ENCODE results near the gene TLE2. TPM values are rescaled to one million over a fixed set of nuclear protein-coding genes. Genes with fewer than 3 reads are reported as not detected.
"Not testable (repeated sequence)": the region's sequence is repeated elsewhere in the genome, so short reads cannot be mapped to it uniquely, and the experiment has no call there.

The TLE2 gene
- total RNA-seq, 1 donor from 2014 or later, result not detected

DNA sequence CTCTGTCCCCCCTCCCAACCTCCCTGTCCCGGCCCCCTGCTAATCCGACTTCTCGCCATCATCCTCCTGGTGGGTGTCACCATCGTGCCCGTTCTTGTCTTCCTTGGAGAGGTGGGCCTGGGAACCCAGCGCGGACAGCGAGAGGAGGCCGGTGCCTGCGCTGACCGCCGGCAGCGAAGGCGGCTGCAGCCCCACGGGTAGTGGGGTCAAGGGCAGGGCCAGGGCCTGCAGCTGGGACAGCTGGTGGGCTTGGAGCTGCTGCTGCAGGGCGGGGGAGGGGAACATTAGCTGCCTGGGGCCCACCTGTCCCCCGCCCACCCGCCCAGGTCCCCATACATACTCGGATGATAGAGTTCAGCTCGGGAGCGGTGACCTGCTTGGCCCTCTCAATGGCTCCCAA, 24.7 kb upstream of the TLE2 start:
- peaks cover 13% of the 10 kb centered on the region for H3K36me3 Mint-ChIP-seq
- DNase-seq (ENCODE audit: low spot score), result no peak

DNA sequence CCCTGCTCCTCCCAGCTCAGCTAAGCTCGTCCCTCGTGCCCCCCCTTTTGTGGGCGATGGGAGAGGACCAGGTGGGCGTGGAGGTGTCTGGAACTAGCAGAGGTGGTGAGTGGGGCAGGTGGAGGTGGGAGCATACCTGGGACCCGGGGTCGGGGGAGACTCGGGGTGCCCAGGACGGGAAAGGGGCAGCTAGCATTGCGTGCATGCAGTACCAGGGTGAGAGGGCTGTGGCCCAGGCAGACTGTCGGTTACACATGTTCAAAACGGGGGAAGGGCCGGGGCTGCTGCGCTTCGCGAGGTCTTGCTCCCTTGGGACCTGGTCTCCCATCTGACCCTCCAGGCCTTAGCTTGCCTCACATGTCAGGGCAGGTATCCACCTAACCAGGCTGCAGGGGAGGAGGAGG, 24.1 kb upstream of the TLE2 start:
- no peak overlapping the region for H3K4me2 ChIP-seq
- Mint-ChIP-seq H3K36me3 (peaks cover 13% of the 10 kb centered on the region), H3K4me3 (no peak overlapping the region), H3K9me3 (peaks cover 2% of the 10 kb centered on the region), H3K27ac (no peak overlapping the region), H3K4me1 (peaks cover 29% of the 10 kb centered on the region), H3K27me3 (ENCODE audit: insufficient read depth, low read depth) (peaks cover 14% of the 10 kb centered on the region)
- no peak overlapping the region for H2AFZ ChIP-seq (replicated peaks)
- no peak overlapping the region for H3K27ac ChIP-seq
- no peaks in the 10 kb centered on the region for H3K9me3 ChIP-seq (ENCODE audit: low read depth)
- peaks cover 2% of the 10 kb centered on the region for H3K27me3 ChIP-seq
- H3K79me2 ChIP-seq (ENCODE audit: low read depth), result no peaks in the 10 kb centered on the region
- DNase-seq (ENCODE audit: low spot score), result no peak
- H3F3A ChIP-seq (ENCODE audit: low read depth), result peaks cover 45% of the 10 kb centered on the region
- no peaks in the 10 kb centered on the region for H3K36me3 ChIP-seq
- H3K9ac ChIP-seq, result no peak overlapping the region
- peaks cover 52% of the 10 kb centered on the region for H4K20me1 ChIP-seq (ENCODE audit: low read depth)
- peaks cover 24% of the 10 kb centered on the region for H3K4me1 ChIP-seq
- TF ChIP-seq, protein P1, sequence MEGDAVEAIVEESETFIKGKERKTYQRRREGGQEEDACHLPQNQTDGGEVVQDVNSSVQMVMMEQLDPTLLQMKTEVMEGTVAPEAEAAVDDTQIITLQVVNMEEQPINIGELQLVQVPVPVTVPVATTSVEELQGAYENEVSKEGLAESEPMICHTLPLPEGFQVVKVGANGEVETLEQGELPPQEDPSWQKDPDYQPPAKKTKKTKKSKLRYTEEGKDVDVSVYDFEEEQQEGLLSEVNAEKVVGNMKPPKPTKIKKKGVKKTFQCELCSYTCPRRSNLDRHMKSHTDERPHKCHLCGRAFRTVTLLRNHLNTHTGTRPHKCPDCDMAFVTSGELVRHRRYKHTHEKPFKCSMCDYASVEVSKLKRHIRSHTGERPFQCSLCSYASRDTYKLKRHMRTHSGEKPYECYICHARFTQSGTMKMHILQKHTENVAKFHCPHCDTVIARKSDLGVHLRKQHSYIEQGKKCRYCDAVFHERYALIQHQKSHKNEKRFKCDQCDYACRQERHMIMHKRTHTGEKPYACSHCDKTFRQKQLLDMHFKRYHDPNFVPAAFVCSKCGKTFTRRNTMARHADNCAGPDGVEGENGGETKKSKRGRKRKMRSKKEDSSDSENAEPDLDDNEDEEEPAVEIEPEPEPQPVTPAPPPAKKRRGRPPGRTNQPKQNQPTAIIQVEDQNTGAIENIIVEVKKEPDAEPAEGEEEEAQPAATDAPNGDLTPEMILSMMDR (IDR thresholded peaks at IDR 0.05), result no peak
- TF ChIP-seq EZH2phosphoT487 (IDR thresholded peaks at IDR 0.05) (no peak), EZH2 (IDR thresholded peaks at IDR 0.05) (no peak)
- H3K4me3 ChIP-seq, result no peak overlapping the region

More for the DNA sequence above, 24.7 kb upstream of the TLE2 start:
- Histone ChIP-seq H3K4me3 (no peak overlapping the region), H3K4me1 (peaks cover 24% of the 10 kb centered on the region), H3F3A (ENCODE audit: low read depth) (peaks cover 50% of the 10 kb centered on the region), H3K36me3 (no peaks in the 10 kb centered on the region), H3K4me2 (no peak overlapping the region), H3K27ac (no peak overlapping the region), H3K9ac (no peak overlapping the region), H4K20me1 (ENCODE audit: low read depth) (peaks cover 57% of the 10 kb centered on the region), H2AFZ (replicated peaks) (no peak overlapping the region), H3K79me2 (ENCODE audit: low read depth) (no peaks in the 10 kb centered on the region), H3K27me3 (no peaks in the 10 kb centered on the region), H3K9me3 (ENCODE audit: low read depth) (no peaks in the 10 kb centered on the region)
- no peak for TF ChIP-seq EZH2phosphoT487 (IDR thresholded peaks at IDR 0.05)
- TF ChIP-seq EZH2 (IDR thresholded peaks at IDR 0.05), result no peak
- TF ChIP-seq, protein P1 (IDR thresholded peaks at IDR 0.05), result no peak
- Mint-ChIP-seq H3K9me3 (peaks cover 2% of the 10 kb centered on the region), H3K27ac (no peak overlapping the region), H3K27me3 (ENCODE audit: insufficient read depth, low read depth) (peaks cover 14% of the 10 kb centered on the region), H3K4me3 (no peak overlapping the region), H3K4me1 (peaks cover 30% of the 10 kb centered on the region)

DNA sequence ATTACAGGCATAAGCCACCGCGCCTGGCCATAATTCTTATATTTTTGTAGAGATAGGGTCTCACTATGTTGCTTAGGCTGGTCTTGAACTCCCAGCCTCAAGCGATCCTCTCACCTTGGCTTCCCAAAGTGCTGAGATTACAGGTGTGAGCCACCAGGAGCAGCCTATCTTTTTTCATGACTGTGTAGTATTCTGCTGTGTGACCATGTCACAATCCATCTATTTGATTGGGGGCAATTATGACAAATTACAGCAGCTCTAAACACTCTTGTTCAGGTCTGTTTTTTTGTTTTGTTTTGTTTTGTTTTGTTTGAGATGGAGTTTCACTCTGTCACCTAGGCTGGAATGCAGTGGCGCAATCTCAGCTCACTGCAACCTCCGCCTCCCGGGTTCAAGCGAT, 20.9 kb upstream of the TLE2 start:
- not testable (repeated sequence) for H3K4me2 ChIP-seq; H3K9ac ChIP-seq; H2AFZ ChIP-seq (replicated peaks); H3K27me3 ChIP-seq; DNase-seq (ENCODE audit: low spot score); H3K79me2 ChIP-seq (ENCODE audit: low read depth); H3K36me3 Mint-ChIP-seq; H3K9me3 Mint-ChIP-seq; H3K27ac ChIP-seq; H3K27ac Mint-ChIP-seq; H3K9me3 ChIP-seq (ENCODE audit: low read depth); H3K4me3 ChIP-seq; H3K36me3 ChIP-seq; H3K4me3 Mint-ChIP-seq
- peaks cover 29% of the 10 kb centered on the region for H4K20me1 ChIP-seq (ENCODE audit: low read depth)
- peaks cover 16% of the 10 kb centered on the region for H3K4me1 ChIP-seq
- Mint-ChIP-seq H3K27me3 (ENCODE audit: insufficient read depth, low read depth) (peaks cover 29% of the 10 kb centered on the region), H3K4me1 (peaks cover 23% of the 10 kb centered on the region)
- H3F3A ChIP-seq (ENCODE audit: low read depth), result peaks cover 47% of the 10 kb centered on the region

DNA sequence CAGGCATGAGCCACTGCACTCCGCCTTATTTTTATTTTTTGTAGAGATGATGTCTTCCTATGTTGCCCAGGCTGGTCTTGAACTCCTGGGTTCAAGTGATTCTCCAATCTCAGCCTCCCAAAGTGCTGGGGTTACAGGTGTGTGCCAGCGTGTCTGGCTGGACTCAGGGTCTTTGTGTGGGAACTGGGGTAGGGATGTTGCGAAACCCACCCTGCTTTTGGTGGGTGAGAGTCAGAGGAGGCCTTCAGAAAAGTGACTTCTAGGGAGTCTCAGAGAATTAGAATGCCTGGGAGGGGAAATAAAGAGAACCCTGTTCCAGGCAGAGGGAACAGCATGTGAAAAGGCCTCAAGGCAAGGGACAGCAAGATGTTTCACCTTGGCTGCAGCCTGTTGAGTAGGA, 20.0 kb upstream of the TLE2 start:
- H3K4me1 Mint-ChIP-seq, result peaks cover 16% of the 10 kb centered on the region
- no peak for DNase-seq (ENCODE audit: low spot score)
- no peak overlapping the region for H3K27ac ChIP-seq
- peaks cover 38% of the 10 kb centered on the region for H3K27me3 Mint-ChIP-seq (ENCODE audit: insufficient read depth, low read depth)
- H3K36me3 Mint-ChIP-seq, result no peaks in the 10 kb centered on the region
- H3K27me3 ChIP-seq, result peaks cover 3% of the 10 kb centered on the region
- no peak overlapping the region for H3K9ac ChIP-seq
- H3K4me2 ChIP-seq, result no peak overlapping the region
- no peak overlapping the region for H3K27ac Mint-ChIP-seq
- H3F3A ChIP-seq (ENCODE audit: low read depth), result peaks cover 45% of the 10 kb centered on the region
- peaks cover 19% of the 10 kb centered on the region for H4K20me1 ChIP-seq (ENCODE audit: low read depth)
- H3K4me1 ChIP-seq, result peaks cover 16% of the 10 kb centered on the region
- no peaks in the 10 kb centered on the region for H3K9me3 ChIP-seq (ENCODE audit: low read depth)
- TF ChIP-seq, protein P1 (IDR thresholded peaks at IDR 0.05), result no peak
- no peak for TF ChIP-seq EZH2phosphoT487 (IDR thresholded peaks at IDR 0.05)
- no peak for TF ChIP-seq EZH2 (IDR thresholded peaks at IDR 0.05)
- H3K4me3 ChIP-seq, result no peak overlapping the region
- no peaks in the 10 kb centered on the region for H3K36me3 ChIP-seq
- no peaks in the 10 kb centered on the region for H3K79me2 ChIP-seq (ENCODE audit: low read depth)
- H2AFZ ChIP-seq (replicated peaks), result no peak overlapping the region
- peaks cover 2% of the 10 kb centered on the region for H3K9me3 Mint-ChIP-seq
- peak overlapping the region; percentile 77 for H3K4me3 Mint-ChIP-seq

Data from neural progenitor cell (in vitro differentiated cells).